VCaP (cell line): ENCODE data around the gene LRRC10B.

ENCODE experiments used
- H3K27ac ChIP-seq: fragments of 450-650 bp; 2 replicates; pipeline ENCODE4 v1.5.1; 2017
- TF ChIP-seq, protein P1 (sequence below): fragments of 450-650 bp; conservative IDR thresholded peaks from 2 replicates; pipeline ENCODE4 v1.5.1; 2017; ENCODE audit warnings: mild to moderate bottlenecking, moderate library complexity

LRRC10B gene

GRCh38 chr11:61544466-61544865, 35.9 kb downstream of the LRRC10B start:
- peak overlapping the region; percentile 11; the same call in 1 of the 2 replicates for H3K27ac ChIP-seq
- TF ChIP-seq, protein P1, sequence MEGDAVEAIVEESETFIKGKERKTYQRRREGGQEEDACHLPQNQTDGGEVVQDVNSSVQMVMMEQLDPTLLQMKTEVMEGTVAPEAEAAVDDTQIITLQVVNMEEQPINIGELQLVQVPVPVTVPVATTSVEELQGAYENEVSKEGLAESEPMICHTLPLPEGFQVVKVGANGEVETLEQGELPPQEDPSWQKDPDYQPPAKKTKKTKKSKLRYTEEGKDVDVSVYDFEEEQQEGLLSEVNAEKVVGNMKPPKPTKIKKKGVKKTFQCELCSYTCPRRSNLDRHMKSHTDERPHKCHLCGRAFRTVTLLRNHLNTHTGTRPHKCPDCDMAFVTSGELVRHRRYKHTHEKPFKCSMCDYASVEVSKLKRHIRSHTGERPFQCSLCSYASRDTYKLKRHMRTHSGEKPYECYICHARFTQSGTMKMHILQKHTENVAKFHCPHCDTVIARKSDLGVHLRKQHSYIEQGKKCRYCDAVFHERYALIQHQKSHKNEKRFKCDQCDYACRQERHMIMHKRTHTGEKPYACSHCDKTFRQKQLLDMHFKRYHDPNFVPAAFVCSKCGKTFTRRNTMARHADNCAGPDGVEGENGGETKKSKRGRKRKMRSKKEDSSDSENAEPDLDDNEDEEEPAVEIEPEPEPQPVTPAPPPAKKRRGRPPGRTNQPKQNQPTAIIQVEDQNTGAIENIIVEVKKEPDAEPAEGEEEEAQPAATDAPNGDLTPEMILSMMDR, result no peak

- TF ChIP-seq, protein P1, result peak; percentile 36; the same call in 1 of the 2 replicates
- no peak overlapping the region for H3K27ac ChIP-seq
Measured at GRCh38 chr11:61545341-61545740, 36.8 kb downstream of the LRRC10B start.

DNA sequence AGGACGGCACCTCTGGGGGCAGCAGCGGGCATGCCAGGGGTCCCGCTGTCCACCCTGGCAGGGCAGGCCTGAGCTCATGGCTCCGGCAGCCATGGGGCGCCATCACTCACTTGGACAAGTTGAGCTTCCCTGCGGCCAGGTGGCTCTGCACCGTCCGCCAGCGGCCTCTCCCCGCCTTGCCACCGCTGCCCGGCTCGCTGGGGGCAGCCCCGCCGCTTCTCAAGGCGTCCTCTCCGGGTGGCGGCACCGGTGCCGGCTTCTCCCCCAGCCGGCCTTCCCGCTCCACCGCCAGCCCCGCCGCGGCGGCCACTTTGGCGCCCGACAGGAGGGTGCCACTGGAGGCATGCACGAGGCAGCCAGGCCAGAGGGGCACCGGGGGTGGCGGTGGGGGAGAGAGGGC, 37.4 kb downstream of the LRRC10B start:
- no peak overlapping the region for H3K27ac ChIP-seq
- TF ChIP-seq, protein P1, result no peak

DNA sequence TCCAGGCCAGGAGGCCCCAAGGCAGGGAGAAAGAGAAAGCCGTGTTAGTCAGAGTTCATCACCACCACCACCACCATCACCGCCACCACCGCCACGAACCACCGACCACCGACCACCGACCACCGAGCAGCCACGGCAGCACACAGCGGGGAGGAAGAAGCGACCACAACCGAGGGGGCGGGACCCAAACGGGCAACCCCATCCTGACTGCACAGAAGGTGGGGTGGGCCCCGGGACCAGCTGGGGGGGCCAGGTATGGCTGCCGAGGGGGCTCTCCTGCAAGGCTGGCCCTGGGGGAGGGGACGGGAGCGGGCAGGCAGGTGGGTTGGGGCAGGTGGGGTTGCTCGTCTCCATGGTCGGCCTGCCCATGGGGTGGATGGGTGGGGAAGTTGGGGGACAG, 38.1 kb downstream of the LRRC10B start:
- TF ChIP-seq, protein P1, result no peak

GRCh38 chr11:61547246-61547645, 38.7 kb downstream of the LRRC10B start:
- H3K27ac ChIP-seq, result no peak overlapping the region
- TF ChIP-seq, protein P1, result no peak

More for the DNA sequence above, 38.1 kb downstream of the LRRC10B start:
- no peak overlapping the region for H3K27ac ChIP-seq

- H3K27ac ChIP-seq, result no peak overlapping the region
- TF ChIP-seq, protein P1, result no peak
Measured at GRCh38 chr11:61549177-61549576, 40.6 kb downstream of the LRRC10B start.

DNA sequence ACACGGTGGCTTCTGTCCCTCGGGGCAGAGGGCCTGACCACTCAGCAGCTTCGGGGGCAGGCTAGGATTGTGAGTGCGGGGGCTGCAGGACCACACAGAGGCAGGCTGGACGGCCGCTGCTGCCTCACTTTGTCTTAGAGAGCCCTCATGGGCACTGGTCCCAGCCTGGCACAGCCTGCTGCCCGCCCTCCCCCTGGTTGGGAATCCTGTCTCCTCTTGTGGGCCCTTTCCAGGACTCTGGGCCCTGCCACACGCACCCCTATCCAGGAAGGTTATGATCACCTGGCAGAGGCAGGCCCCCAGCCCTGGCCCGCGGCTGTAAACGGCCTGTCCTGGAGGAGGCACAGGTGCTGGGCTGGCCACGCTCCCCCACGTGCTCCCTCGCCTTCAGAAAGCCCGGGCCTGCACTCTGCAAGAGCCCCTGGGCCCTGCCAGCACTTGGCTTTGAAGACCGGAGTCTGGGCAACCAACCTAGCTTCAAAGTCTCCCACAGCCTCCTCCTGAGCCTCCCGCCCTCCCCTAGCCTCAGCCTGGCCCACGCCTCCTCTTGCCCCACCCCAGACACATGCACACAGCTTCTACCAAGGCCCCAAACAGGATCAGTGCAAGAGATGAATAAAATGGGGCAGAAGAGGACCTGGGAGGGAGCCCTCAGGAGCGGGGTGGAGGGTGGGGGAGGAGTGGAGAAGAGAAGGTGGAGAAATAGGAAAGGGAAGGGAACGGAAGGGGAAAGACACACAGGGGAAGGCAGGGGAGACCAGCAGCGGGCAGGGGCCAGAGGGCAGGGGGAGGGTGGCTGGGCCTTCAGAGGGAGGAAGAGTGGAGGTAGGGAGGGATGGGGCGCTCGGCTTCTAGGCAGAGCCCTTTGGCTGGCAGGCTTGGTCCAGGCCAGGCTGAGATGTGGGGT, 41.4 kb downstream of the LRRC10B start:
- H3K27ac ChIP-seq, result no peak overlapping the region
- TF ChIP-seq, protein P1, result no peak
